Hematopoietic multipotent progenitor cell treated with erythropoietin and hydrocortisone succinate and interleukin-3 and kit ligand, for 17 days (in vitro differentiated cells): ENCODE measurements around the gene RABL2B.

Source experiments
- DNase-seq: peaks from one replicate; pipeline ENCODE4 v3.0.0-alpha.2; 2015; ENCODE audit warnings: low spot score

RABL2B gene

DNA sequence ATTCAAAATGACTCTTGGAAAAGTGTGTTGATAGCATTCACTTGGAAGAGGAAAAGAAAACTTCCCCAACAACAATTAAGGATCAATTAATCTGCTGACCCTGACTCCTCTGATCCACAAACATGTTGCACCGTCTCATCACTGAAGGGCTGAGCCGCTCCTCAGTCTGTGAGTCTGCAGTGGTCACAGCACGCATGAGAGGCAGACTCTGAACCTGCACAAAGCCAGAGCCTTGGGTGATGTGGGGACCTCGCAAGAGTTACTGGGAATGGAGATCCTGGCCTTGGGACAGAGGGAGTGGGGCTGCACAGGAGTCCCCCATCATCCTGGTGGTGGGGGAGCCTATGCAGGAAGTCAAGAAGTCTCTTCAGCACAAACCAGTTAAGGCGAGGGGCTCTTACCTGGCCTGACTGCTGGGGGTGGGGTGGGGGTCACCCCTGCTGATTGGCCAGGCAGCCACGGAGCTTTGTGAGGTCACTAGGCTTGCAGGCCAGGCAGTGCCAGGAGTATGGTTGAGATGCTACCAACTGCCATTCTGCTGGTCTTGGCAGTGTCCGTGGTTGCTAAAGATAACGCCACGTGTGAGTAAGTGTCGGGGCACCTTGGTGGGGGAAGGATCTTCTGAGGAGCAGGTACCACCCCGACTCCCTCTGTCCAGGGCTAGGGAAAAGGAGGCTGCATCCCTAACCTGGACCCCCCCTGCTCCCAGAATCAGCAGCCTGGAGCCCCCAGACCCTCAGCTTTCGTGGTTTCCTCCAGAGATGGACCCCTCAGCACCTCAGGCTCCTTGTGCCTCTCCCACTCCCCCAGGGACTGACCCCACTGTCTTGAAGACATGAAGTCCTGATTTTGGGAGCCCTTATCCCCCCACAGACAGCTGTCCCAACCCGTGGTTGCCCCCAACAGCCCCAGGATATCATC is 45.4 kb downstream of the RABL2B start, which contains the start of gene ACR:
Gene ACR (plus strand): TSS at position 477 of the 921 bp plus-strand sequence. CDS start 32 bp downstream, at position 509.
- no peak for DNase-seq

DNA sequence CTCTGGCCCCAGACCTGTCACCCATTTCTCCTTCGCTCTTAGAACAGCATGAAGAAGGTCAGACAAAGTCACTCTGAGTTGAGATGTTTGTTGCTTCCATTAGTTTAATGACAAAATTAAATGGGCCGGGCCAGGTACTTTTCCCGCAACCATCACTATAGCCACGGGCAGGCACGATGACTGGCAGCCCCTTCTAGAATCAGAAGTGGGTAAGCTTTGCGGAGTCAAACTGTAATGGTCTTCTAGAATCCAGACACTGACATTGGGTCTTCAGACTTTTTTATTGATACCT is 47.8 kb downstream of the RABL2B start:
- DNase-seq = no peak

DNA sequence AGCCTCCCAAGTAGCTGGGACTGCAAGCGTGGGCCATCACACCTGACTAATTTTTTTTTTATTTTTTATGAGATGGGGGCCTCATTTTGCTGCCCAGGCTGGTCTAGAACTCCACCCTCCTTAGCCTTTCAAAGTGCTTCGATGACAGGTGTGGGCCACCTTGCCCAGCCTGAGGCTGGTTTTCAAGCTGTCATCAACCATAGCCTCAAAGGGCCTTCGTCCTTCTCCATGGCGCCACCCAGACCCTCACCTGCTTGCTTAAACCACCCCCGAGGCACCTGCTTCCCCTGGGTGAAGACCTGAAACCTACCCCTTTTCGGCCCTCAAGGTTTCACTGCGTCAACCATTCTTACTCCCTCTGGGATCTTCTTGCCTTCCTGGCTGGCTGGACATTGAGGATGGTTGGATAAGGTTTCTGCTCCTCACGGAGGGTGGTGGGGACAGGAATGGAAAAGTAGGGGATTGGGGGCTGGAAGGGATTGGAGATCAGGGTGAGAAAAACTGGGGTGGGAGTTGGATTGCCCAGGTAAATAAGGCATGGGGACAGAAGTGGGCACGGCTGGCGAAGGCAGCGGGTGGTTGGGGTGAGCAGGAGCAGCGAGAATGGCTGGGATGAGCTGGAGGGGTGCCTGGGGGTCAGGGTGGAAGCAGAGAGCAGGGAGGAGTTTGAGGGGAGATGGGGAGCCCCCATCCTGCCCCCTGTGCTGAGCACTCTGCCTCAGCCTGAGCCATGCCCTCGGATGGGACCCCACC is 48.3 kb downstream of the RABL2B start:
- no peak for DNase-seq

DNA sequence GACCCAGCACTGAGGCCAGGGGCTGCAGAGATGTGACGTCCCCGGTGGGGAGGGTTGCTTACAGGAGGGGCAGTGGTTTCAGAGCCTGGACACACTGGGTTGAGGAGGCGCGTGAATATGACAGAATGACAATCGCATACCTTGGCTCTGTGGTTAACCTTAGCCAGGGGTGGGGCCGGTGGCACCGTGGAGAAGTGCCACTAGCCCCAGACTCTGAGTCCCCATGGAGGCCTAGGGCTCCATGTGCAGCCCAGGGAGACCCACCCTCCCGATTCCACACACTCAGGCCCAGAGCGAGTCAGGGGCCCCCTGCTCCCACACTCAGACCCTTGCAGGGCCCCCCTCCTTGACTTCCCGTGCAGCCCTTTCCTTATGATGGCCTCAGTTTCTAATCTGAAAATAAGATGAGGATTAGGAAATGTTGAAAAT is 49.1 kb downstream of the RABL2B start:
- DNase-seq = no peak

DNA sequence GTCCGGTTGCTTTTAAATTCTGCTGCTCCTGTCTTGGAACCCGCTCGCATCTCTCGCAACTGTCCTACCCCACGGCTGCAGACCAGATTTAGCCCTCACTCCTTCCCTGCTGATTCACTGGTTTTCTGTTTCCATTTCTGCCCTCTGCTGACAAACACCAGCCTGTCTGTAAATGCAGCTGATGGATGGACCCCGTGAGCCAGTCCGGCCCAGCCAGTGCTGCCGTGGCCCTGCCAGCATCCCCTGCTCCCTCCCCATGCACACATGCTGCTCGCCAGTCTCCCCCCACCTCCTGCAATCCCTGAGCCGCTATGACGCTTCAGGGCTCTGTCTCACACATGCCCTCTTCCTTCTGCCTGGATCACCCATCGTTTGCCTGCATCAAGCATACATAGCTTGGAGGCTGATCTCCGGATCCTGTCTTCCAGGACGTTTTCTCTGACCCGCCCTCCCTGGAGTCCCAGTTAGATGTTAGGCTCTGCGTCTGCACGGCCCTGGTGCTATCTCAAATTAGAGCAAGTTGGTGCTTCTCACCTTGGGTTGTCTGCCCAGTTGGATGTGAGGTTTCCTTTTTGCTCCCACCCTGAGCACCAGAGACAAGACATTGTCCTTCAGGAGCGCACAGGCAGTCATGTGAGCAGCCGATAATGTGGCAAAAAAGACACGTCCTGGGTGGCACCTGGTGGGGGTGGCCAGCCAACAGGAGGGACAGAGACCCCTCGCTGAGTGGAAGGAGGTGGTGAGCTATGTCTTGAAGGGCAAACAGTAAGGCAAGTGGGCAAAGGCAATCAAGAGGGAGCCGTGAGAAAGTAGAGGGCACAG is 49.7 kb downstream of the RABL2B start:
- DNase-seq = no peak

DNA sequence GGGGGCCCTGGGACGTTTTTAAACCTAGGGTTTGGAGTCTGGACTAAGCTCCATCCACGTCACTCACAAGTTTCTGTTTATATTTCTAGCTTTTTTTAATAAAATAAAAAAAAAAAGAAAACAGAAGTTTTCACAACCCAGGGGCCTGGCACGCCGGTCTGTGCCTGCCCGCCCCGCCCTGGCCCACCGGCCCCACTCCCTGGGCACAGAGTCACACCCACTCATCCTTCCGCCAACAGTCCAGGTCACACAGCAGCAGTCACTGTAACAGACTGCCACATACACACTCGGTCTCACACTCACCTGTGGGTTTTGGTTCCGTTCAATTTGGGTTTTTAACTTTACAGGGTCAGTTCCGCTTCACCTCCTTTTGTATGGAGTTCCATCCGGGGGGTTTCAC is 50.8 kb downstream of the RABL2B start:
- DNase-seq = no peak

DNA sequence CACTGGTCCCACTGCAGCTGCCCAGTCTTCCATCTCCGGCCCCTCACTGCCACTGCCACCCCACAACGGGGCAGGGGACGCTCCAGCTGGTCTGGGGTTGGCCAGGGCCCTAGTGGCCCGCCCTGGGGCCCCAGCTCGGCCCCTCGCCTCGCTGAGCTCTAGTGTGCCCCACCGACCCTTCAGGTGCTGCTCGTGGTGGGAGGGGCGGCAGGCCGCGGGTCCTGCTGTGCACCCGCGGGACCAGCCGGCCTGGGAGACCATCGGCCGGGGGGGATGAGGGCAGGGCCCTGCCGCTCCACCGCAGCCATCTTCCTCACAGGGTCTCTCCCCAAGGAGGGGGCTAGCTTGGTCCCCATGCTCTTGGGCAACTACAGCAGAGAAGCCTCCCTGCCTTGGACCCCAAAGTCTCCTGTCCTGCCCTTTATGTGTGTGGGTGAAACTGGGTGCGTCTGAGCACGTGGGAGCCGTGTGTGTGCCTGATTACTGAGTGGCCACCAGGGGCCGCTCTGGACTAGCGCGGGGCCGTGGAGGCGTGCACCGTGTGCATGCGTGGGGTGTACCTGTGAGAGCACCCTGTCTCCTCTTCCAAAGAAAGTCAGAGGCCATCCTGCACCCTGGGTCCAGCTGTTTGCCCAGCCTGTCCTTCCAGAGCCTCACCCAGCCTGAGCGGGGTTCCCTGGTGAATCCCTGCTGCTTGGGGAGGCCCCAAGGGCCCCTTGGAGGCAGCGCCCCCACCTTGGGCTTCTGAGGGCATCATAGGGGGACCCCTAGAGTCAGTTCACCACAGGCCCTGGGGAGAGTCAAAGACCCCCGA is 51.4 kb downstream of the RABL2B start:
- DNase-seq = no peak

DNA sequence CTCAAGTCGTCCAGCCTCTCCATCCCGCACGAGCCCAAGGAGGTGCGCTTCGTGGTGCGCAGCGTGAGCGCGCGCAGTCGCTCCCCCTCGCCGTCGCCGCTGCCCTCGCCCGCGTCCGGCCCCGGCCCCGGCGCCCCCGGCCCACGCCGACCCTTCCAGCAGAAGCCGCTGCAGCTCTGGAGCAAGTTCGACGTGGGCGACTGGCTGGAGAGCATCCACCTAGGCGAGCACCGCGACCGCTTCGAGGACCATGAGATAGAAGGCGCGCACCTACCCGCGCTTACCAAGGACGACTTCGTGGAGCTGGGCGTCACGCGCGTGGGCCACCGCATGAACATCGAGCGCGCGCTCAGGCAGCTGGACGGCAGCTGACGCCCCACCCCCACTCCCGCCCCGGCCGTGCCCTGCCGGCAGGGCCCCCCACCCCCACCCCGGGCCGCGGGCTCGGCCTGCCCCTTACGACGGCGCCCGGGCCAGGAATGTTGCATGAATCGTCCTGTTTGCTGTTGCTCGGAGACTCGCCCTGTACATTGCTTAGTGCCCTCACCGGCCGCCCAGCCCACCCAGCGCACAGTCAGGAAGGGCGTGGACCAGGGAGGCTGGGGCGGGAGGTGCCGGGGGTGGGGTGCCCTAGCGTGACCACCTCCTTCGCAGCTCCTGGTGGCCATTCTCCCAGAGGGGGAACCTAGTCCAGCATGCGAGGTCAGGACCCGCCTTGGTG is 52.3 kb downstream of the RABL2B start:
- no peak for DNase-seq

DNA sequence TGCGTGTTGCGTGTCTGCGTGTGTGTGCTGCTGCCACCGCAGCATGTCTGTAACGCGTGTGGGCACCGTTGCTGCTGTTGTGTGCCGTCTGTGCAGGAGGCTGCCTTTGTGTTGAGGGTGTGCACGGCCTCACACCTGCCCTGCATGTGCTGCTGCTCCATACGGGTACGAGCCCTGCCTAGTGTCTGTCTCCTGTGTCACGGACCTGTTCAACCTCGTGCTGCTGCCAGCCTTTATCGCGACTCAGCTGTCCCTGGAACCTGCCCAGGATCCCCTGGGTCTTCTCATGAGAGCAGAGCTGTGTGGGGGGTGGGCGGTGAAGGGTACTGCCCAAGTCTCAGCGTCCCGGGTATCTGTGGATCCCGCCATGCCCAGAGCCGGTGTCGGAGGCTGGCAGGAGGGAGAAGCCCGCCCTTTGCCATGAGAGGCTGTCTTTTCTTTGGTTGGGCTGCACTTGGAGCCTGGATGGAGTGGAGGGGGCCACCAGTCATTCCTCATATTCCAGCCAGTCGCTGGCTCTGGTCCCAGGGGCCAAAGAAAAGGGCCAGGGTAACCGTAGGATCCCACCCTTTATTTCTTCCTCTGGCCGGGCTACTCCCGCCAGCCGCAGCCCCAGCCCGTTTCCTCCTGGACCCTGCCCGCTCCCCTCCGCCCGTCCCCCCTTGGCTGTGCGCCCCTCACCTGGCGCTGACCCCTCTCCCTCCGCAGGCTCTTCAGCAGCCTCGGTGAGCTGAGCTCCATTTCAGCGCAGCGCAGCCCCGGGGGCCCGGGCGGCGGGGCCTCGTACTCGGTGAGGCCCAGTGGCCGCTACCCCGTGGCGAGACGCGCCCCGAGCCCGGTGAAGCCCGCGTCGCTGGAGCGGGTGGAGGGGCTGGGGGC is 53.2 kb downstream of the RABL2B start:
- DNase-seq = no peak

DNA sequence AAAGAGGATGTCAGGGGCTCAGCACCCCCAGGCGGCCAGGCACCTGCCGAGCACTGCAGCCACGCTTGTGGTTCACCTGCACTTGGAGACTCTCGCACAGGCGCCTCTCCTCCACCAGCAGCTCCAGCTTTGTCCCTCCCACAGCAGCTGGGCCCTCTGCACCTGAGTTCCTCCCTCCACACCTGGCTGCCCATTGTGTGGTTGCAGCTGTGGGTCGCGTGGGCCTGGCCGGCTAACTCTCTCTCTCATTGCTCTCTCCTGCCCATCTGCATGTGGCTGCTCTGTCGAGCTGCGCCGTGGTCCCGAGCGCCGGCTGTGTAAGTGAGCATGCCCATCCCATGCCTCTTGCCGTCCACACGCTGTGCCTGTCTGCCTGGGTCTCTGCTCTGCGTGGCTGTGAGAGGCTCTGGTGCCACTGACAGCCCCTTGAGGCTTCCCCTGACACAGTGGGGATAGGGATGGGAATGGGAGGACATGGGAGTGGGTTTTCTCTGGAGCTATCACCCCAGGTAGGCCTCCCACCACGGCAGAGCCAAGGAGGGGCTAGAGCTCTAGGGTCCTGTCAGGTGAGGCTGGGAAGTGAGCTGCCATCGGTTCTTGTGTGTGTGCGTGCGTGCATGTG is 53.9 kb downstream of the RABL2B start:
- DNase-seq = no peak

DNA sequence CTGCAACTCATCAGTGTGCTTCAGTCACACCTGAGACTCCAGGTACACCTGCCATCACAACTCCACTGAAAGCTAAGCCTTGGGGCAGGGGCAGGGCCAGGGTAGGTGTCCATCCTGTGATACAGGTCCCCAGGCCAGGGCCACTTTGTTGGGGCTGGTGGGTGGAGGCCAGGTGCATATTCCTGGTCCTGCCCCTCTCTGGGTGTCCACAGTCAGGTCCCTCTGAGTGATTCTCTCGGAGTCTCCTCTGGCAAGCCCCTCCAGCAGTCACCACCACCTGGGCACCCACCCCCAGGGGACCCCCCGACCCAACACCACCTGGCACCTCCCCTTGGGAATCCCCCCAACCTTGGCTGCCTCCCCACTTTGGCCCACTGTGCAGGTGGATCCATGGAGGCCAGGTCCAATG is 54.9 kb downstream of the RABL2B start:
- no peak for DNase-seq

DNA sequence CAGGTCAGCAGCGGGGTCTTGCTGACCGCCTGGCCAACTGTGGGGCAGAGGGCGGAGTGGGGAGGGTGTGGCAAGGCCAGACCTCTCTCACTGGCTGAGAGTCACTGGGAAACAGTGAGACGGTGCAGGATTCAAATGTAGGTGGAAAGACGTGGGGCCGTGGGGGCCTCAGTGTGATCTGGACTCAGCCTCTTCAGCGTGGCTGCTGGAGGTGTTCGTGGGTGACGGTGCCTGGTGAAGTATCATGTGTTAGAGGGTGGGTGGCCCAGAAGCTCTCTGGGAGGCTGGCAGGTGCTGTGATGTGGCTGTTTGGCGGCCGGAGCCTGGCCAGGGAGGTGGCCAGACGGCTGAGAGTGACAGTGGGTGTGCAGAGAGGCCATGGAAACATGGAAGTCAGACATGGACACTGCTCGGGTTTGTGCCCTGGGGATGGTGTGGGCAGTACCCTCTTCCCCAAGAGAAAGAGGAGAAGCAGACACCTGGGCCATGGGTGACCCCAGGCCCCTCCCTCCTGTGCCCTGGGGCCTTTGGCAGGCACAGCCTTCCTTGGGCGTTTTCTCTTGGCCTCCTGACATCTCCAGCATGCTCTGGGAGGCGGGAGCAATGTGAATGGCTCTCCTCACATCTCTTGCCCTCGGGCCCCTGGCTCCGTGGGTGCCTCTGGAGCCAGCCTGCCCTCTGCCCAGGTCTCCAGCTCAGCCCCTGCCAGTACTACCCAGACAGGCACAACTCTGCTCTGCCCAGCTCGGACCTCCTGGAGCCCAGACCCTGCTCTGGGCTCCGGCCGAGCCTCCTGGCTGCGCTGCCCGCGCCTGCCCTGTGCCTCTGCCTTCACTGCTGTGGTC is 55.5 kb downstream of the RABL2B start:
- DNase-seq = no peak

DNA sequence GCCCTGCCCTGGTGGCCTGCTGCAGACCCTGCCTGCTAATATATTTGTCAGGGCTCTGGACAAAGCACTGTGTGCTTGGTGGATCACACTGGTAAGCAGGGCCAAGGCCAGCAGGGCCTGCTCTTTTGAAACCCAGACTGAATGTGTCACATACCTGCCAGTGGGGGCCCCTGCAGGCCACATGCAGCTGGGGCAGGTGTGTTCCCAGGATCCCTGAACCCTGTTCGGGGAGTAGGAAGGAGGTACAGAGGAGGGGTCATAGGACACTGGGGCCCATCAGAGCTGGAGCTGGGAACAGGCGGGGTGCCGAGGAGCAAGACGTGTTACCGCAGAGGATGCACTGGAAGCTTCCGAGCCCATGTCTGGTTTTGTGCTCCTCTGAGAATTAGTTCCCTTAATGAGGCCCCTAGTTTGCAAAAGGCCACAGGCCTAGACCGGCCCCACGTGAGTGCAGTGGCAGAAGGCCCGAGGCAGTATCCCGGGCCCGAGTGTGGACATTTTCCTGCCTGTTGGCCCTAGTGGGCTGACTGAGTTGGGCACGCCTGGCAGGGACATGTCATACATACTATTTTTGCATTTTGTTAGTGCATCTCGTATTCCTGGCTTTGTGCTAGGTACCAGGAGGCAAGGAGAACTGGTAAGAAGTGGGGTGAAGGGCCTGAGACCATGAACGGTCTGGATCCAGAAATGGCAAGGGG is 56.6 kb downstream of the RABL2B start:
- DNase-seq = no peak

DNA sequence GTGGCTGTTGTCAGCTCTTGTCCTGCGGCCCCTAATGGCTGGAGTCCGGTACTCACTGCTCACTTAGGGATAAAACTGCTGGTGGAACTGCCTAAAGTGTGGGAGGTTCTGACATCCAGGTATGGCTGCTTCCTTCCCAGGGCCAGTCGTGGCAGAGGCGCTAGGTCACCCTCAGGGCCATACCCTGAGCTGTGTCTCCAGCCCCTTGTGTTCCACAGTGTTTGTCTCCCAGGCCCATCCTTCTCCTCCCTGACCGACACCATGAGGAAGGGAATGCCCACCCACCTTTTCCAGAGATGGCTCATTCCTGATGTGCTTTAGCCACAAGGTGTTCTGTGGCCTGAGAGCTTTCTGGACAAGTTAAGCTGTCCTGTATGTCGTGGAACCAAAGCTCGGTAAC is 57.8 kb downstream of the RABL2B start:
- no peak for DNase-seq

DNA sequence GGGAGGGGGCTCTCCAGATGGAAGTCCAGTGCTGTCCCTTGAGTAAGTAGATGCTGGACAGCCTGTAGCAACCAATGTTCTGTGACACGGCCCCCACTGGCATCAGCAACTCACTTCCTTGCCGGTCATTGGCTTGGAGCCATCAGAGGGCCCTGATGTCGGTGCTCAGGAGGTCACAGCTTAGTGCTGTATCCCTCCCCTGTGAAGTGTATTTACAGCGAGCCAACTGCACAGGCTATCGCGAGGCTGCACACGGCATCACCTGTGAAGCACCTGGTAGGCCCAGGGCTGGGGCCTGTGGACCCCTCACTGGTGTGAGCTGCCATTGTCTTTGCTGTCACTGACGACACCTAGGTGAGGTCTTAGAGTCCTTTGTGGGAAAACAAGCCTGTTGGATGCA is 58.8 kb downstream of the RABL2B start:
- no peak for DNase-seq

DNA sequence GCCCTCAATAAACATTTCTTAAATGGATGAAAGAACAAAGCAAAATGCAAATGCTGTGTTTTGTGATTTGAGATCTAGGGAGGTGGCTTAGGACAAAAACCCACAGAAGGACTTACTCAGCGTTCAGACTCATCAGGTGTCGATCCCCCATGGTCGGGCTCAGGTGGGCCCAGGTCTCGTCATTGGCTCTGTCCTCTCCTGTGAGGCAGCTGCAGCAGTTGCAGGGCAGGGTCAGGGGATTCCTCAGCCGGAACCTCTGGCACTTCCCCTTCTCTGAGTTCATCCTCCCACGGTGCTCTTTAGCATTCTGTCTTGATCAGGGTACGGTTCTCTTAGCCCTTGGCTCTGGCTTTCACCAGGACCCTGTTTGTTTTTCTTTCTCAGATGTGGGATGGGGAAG is 59.4 kb downstream of the RABL2B start:
- no peak for DNase-seq

DNA sequence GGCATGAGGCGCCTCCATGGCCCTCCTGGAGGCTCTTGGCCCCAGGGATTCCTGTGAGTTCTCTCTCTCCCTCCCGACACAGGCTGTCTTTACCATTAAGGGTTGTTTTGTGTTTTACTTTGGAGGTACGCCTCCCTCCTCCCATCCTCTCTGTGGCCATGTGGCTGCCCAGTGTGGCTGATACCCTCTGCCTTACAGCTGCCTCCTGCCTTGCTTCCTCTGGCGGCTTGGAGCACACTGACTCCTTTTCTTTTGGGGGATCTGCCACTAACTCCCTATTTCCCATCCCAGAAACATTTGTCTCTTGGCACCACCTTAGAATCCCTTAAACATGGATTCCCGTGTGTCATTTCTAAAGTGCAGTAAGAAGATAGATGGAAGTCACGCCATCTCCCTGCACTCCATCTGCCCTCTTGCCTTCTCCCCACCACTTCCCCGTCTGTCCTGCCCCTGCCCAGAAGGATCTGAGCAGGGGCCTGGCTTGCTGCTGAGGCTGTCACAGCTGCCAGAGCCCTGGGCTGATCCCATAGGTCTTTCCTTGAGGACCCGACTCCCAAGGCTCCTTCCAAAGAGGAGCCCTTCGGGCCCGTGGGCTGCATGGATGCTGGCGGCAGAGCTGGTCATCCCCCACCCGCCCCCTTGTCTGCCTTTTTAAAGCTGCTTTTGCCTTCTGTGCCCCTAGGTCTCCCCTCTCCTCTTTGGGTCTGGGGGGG is 60.6 kb downstream of the RABL2B start:
- no peak for DNase-seq
